ENCODE measurements around the gene IFFO2.

DNA sequence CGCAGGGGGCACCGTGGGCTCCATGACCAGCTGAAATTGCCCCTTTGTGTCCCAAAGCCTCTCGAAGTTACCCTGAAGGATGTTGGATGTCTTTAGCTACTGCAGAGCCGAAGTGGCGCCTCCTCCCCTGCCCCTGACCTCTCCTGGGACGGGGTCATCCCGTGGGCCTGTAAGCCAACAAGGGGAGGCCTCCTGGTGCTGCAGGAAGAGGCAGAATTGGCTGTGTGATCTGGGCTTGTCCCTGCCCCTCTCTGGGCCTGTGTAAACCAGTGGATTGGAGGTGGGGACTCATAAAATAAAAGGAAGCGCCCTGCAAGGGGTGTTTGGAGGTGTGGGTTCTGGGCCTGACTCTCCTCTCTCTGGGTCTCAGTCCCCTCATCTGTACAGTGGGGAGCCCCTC, 94.9 kb downstream of the IFFO2 start:
- TF ChIP-seq, protein P1, sequence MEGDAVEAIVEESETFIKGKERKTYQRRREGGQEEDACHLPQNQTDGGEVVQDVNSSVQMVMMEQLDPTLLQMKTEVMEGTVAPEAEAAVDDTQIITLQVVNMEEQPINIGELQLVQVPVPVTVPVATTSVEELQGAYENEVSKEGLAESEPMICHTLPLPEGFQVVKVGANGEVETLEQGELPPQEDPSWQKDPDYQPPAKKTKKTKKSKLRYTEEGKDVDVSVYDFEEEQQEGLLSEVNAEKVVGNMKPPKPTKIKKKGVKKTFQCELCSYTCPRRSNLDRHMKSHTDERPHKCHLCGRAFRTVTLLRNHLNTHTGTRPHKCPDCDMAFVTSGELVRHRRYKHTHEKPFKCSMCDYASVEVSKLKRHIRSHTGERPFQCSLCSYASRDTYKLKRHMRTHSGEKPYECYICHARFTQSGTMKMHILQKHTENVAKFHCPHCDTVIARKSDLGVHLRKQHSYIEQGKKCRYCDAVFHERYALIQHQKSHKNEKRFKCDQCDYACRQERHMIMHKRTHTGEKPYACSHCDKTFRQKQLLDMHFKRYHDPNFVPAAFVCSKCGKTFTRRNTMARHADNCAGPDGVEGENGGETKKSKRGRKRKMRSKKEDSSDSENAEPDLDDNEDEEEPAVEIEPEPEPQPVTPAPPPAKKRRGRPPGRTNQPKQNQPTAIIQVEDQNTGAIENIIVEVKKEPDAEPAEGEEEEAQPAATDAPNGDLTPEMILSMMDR (IDR thresholded peaks at IDR 0.05) = no peak
- TF ChIP-seq POLR2A (IDR thresholded peaks at IDR 0.05) = no peak
